Right lobe of liver (tissue), 6 donors: ENCODE measurements around the gene CFAP221. TPM values are rescaled to one million over a fixed set of nuclear protein-coding genes. Genes with fewer than 3 reads are reported as not detected.

Experiments
- ATAC-seq, 4 donors: fragments of 200-7000 bp; cut with Tn5 transposase; one replicate each; pipeline ENCODE4 v1.9.1; 2020; ENCODE audit warnings: mild to moderate bottlenecking in 4 of 4, moderate library complexity in 4 of 4
- DNase-seq, 3 donors: peaks; one replicate each; pipeline ENCODE4 v3.0.0-alpha.2; 2020
- H3K27ac ChIP-seq, 3 donors: fragments of 200-600 bp; one replicate each; pipeline ENCODE4 v1.8.0; 2022
- H3K27me3 ChIP-seq, 2 donors: fragments of 200-600 bp; one replicate each; pipeline ENCODE4 v1.8.0; 2022
- H3K36me3 ChIP-seq, 4 donors: fragments of 200-600 bp; sonication (generic) in 1 of 4; one replicate each; pipeline versions ENCODE4 v1.5.1 to v1.8.0; 2017 to 2022; ENCODE audit warnings: control low read depth in 1 of 4
- H3K4me1 ChIP-seq, 4 donors: fragments of 200-600 bp; sonication (generic) in 1 of 4; one replicate each; pipeline versions ENCODE4 v1.5.1 to v1.8.0; 2017 to 2022; ENCODE audit warnings: control low read depth in 1 of 4
- H3K4me3 ChIP-seq, 3 donors: fragments of 200-600 bp; one replicate each; pipeline ENCODE4 v1.8.0; 2022
- H3K9me3 ChIP-seq, 4 donors: fragments of 200-600 bp; sonication (generic) in 1 of 4; one replicate each; pipeline versions ENCODE4 v1.5.1 to v1.8.0; 2017 to 2022; ENCODE audit warnings: control low read depth in 1 of 4
- POLR2A ChIP-seq: fragments of 450-650 bp; IDR thresholded peaks from one replicate; pipeline ENCODE4 v1.6.1; 2017; ENCODE audit warnings: antibody characterized with exemption, mild to moderate bottlenecking
- WGBS: methylation state at CpG from one replicate; pipeline ENCODE4 v1.1.6; 2018; ENCODE audit warnings: low coverage, low lambda C conversion rate; ENCODE audit not compliant: insufficient coverage; ENCODE audit errors: missing lambda C conversion rate; 5-methylcytosine and 5-hydroxymethylcytosine counted together
- intact Hi-C, 2 donors: fragments of 100-400 bp; cut with DNase I; formaldehyde crosslinking; loops; one replicate each; pipeline versions ENCODE4 v1.11.2 to v1.14.1; 2022
- total RNA-seq, 6 experiments: library from RNA; depleted of rRNA in 2 of 6; stranded (reverse); fragments of >200 nt in 2 of 6; fragmentation: NEBNext Ultra II Directional in 3 of 6; extraction: Animal tissue kit (Norgen Biotek cat#: 25700) in 3 of 6; gene quantifications; one replicate each; pipeline versions ENCODE4 v1.1.0 to v1.2.4, GENCODE V29; 2016 to 2023
- TF ChIP-seq, protein P1 (sequence below), 4 donors: fragments of 200-600 bp in 3 of 4; fragments of 450-650 bp in 1 of 4; IDR thresholded peaks; one replicate each; pipeline versions ENCODE4 v1.5.1 to v1.8.0; 2016 to 2022; ENCODE audit warnings: antibody characterized with exemption in 4 of 4, mild to moderate bottlenecking in 2 of 4
- donor health status: DM: no; HTN: yes; CAD: no.
- donor health status: DM: no; HTN: no; CAD: no.
- donor health status: DM: no; HTN: no; CAD: no.
- donor health status: DM: no; HTN: yes; CAD: no.
- donor health status: DM: no; HTN: yes; CAD: no.

CFAP221 gene
- total RNA-seq, 6 experiments from 2014 or later, result 0.56 to 5.8 (median 2.4) TPM

DNA sequence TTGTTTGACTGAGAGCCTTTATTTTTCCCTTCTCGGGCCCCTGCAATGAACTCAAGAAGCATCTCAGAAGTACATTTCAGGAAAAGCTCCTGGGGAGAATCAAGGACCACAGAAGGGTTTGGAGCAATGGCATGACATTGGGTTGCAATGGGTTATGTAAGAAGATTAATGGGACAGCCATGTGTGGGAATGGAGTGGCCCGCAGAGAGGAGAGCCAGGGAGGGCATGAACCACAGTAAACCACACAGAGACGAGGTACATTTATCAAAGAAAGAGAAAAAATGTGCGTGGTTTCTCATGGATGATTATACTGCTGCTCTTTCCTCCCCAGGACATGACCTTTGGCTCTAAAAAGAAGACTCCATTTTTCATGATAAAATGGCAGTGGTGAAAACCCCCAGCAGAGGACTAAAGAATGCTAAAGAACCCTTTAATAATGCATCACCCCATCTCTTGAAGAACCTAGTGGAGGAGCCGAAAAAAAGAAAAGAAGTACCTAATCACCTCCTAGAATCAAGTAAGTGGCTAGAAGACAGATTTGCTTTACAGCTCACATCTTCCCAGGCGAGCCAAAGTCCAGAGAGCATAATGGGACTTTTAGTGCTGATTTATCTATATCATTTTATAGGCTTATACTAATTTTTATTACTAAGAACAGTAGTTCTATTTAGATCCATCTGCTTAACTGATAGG lies 1.7 kb downstream of the CFAP221 start:
- peaks cover 0 to 10% (median 0%) of the 10 kb centered on the region in 4 donors for H3K4me1 ChIP-seq
- WGBS, result 76% methylated on average over 5 of the region's 6 CpGs
- H3K27ac ChIP-seq, result no peak overlapping the region
- intact Hi-C loops, result no loop called here
- H3K9me3 ChIP-seq, result no peaks in the 10 kb centered on the region
- no peaks in the 10 kb centered on the region for H3K36me3 ChIP-seq
- ATAC-seq (no peak), DNase-seq (no peak)
- no peak for TF ChIP-seq POLR2A
- TF ChIP-seq, protein P1, sequence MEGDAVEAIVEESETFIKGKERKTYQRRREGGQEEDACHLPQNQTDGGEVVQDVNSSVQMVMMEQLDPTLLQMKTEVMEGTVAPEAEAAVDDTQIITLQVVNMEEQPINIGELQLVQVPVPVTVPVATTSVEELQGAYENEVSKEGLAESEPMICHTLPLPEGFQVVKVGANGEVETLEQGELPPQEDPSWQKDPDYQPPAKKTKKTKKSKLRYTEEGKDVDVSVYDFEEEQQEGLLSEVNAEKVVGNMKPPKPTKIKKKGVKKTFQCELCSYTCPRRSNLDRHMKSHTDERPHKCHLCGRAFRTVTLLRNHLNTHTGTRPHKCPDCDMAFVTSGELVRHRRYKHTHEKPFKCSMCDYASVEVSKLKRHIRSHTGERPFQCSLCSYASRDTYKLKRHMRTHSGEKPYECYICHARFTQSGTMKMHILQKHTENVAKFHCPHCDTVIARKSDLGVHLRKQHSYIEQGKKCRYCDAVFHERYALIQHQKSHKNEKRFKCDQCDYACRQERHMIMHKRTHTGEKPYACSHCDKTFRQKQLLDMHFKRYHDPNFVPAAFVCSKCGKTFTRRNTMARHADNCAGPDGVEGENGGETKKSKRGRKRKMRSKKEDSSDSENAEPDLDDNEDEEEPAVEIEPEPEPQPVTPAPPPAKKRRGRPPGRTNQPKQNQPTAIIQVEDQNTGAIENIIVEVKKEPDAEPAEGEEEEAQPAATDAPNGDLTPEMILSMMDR (IDR thresholded peaks at IDR 0.05), result no peak
- H3K4me3 ChIP-seq, result no peak overlapping the region
- no peaks in the 10 kb centered on the region for H3K27me3 ChIP-seq

DNA sequence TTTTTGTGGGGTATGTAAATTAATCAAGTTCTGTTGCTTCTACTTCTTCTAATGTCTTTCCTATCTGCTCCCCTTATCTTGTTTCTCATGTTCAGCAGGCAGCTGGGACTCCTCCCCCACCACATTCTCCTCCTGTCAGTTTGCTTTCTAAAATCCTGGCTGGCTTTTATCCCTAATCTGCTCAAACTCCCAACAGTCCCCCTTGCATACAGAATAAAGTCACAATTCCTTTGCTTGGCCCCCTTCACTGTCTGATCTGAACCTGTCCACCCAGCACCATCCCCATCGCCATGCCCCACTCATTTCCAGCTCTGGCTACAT lies 2.2 kb downstream of the CFAP221 start:
- peaks cover 0 to 10% (median 0%) of the 10 kb centered on the region in 4 donors for H3K4me1 ChIP-seq
- intact Hi-C loops, result no loop called here

DNA sequence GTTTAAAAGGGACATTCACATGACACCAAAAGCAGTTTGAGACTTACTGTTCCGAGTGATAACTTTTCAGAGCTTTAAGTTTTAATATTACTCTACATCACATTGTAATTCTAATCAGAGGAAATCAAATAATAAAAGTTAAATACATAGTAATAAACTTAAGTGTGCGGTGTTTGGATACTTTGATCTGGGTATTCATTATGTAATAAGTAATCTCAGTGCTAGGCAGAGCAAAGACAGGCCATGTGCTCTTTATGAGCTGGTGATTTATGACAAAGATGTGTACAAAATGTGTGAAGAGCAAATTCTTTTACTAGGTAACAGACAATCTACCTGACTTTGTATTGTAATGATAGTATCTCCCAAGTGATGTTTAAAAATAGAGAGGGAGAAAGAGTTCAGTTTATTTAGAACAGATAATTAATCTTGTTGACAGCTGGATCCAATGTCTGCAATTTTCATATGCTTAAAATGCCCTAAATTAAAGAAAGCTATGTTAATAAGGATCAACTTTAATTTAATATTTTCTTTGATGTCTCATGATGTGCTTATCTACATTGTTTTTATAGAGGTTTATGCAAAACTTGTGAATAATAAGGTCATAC lies 4.4 kb downstream of the CFAP221 start:
- H3K27ac ChIP-seq, result no peak overlapping the region
- no peak for TF ChIP-seq POLR2A
- TF ChIP-seq, protein P1 (IDR thresholded peaks at IDR 0.05), result no peak
- no peaks in the 10 kb centered on the region for H3K36me3 ChIP-seq
- no peak overlapping the region for H3K4me3 ChIP-seq
- WGBS, result 67% methylated on average over 2 of the region's 2 CpGs
- H3K27me3 ChIP-seq, result no peaks in the 10 kb centered on the region
- intact Hi-C loops, result no loop called here
- no peaks in the 10 kb centered on the region for H3K9me3 ChIP-seq
- H3K4me1 ChIP-seq, result peaks cover 0 to 12% (median 0%) of the 10 kb centered on the region in 4 donors
- no peak for ATAC-seq
- DNase-seq, result no peak

More for the DNA sequence above, 2.2 kb downstream of the CFAP221 start:
- Histone ChIP-seq H3K4me3 (no peak overlapping the region), H3K27me3 (no peaks in the 10 kb centered on the region), H3K9me3 (no peaks in the 10 kb centered on the region), H3K36me3 (no peaks in the 10 kb centered on the region), H3K27ac (no peak overlapping the region)
- DNase-seq, result no peak
- TF ChIP-seq, protein P1 (IDR thresholded peaks at IDR 0.05), result no peak
- TF ChIP-seq POLR2A, result no peak
- WGBS, result no CpG with 5 or more reads among the region's 1 CpG
- no peak for ATAC-seq

DNA sequence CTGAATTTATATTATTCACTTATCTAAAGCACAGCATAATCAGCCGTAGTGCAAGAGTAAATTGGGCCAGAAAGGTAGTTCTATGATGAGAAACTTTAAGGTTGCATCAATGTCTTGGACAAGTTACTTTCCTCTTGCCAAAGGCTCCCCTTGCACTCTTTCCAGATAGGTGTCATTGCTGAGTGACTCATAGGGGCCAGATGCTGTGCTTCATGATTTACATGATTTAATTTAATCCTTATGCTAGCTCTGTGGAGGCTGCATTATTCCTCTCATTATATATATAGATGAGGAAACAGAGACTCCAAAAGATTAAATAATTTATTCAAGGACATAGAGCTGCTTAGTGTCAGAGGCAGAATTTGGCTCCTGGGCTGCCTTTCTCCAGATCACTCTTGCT lies 5.0 kb downstream of the CFAP221 start:
- Histone ChIP-seq H3K4me3 (no peak overlapping the region), H3K9me3 (no peaks in the 10 kb centered on the region), H3K36me3 (no peaks in the 10 kb centered on the region), H3K27ac (no peak overlapping the region), H3K4me1 (peaks cover 0 to 14% (median 0%) of the 10 kb centered on the region in 4 donors), H3K27me3 (no peaks in the 10 kb centered on the region)
- no peak for DNase-seq
- intact Hi-C loops, result no loop called here
- 91% methylated on average over 1 of the region's 1 CpG for WGBS
- TF ChIP-seq, protein P1 (IDR thresholded peaks at IDR 0.05), result no peak
- TF ChIP-seq POLR2A, result no peak
- no peak for ATAC-seq
